HT1080 (cell line): ENCODE data around the gene KBTBD13. TPM values are rescaled to one million over a fixed set of nuclear protein-coding genes. Genes with fewer than 3 reads are reported as not detected.

Source experiments
- DNase-seq: peaks from one replicate; pipeline ENCODE4 v3.0.0-alpha.2; 2015; ENCODE audit warnings: low read depth
- total RNA-seq: library from RNA; depleted of rRNA; stranded (reverse); fragments of >200 nt; shearing (Covaris generic); gene quantifications from 2 replicates; pipeline ENCODE4 v1.2.3, GENCODE V29; 2014

KBTBD13 gene
- total RNA-seq, 1 experiment from 2014 or later = not detected

DNA sequence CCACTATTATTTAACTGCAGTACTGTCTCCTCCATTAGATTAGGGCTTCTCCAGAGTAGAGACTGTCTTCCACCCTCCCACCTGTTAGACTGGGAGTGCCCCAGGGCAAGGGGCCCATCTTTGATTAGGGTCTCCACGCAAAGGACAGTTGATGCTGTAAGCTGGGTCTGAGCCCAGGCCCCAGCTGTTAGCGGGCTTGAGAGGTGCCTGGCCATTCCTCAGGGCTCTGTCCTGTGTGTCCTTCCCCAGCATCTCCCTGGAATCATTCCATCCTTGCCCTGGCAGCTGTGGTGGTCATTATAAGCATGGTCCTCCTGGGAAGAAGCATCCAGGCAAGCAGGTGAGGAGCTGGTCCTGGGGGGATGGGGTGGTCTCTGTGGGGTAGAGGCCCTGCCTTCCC lies 25.3 kb upstream of the KBTBD13 start:
- no peak for DNase-seq

DNA sequence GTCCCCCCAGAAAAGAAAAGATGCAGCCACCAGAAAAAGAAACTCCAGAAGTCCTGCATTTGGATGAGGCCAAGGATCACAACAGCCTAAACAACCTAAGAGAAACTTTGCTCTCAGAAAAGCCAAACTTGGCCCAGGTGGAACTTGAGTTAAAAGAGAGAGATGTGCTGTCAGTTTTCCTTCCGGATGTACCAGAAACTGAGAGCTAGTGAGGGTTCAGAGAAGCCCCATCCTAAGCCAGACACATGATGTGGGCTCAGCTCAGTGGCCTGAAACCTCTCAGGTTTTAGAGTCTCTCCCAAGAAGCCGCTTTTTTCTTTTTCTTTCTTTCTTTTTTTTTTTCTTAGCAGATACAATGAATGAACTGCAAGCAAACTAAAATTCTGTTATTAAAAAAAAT lies 23.6 kb upstream of the KBTBD13 start:
- DNase-seq = no peak

DNA sequence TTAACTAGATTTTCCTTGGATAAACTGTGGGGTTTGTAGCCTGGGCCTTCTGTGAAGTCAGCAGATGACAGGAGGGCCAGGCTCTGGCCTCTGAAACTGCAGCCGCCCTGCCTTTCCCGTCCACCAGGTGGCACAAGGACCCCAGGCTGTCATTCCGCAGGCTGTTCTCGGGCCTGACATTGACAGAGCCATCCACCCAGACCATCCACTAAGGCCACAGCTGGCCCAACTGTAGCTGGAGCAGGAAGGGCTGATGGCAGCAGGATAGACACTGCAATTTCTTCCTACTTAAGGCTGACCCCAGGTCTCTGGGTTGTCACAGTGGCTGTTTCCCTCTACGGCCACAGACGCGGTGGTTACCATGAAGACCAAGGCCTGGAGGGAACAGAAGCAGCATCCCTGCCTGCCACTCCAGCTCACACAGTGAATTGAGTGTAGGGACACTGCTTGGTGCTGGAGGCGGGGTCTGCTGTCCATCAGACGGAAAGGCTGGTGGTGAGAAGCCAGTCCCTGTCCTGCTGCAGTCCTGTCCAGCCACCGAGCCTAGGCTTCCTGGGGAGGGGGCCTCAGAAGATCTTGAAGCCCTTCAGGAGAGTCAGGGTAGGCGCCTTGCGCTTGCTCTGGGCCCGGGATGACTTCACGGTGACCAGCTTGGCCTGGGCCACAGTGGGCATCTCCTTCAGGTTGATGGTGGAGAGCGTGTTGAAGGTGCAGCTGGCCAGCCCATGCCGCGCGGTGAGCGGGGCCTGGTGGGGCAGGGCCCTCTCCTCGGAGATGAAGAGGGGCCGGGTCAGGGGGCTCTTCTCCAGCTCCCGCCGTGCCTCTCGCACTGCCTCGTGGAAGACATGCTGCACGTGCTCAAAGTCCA lies 22.0 kb upstream of the KBTBD13 start:
- DNase-seq = peak; percentile 60

DNA sequence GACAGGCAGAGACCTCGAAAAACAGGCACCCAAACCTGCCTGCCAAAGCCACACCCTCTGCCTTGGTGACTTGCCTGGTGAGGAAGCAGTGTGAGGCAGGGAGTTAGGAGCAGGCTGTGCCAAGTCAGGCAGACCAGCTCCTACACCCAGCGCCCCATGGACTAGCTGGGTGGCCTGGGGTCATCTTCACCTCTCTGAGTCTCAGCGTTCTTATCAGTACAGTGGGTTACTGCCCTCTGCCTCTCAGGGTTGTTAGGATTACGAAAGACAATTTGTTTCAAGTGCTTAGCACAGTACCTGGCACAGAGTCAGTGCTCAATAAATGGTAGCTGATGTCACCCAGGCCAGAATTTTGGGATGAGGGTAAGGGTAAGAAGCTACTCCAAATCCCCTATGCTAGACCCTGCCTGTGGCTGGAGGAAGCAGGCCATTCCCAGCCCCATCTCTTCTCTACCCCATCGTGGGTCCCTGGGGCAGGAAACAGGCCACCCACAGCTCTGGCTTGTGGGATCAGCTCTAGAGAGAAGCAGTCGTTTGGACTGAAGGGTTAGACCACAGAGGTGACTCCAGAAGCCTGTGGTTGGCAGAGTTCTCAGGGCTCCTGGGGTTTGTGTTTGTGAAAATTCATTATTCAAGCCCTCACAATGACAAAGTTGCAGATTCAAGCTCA lies 21.2 kb upstream of the KBTBD13 start:
- peak; percentile 32 for DNase-seq

DNA sequence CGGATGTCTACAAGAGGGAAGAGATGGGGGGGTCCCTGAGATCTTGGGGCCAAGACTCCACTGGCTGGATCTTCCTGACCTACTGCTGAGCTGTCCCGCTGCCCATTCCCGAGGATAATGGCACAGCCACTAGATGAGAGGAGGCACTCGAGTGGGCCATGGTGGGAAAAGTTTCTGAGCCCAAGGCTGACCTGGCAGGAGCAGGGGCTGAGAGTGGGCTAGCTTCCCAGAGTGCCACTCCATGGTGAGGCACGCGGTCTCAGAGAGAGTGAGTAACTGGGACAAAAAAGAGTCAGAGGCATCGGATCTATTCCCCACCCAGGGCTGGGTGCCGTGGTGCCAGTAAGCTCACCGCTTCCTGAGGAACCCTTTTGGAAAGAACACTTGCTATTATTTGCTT lies 20.4 kb upstream of the KBTBD13 start:
- DNase-seq = no peak

DNA sequence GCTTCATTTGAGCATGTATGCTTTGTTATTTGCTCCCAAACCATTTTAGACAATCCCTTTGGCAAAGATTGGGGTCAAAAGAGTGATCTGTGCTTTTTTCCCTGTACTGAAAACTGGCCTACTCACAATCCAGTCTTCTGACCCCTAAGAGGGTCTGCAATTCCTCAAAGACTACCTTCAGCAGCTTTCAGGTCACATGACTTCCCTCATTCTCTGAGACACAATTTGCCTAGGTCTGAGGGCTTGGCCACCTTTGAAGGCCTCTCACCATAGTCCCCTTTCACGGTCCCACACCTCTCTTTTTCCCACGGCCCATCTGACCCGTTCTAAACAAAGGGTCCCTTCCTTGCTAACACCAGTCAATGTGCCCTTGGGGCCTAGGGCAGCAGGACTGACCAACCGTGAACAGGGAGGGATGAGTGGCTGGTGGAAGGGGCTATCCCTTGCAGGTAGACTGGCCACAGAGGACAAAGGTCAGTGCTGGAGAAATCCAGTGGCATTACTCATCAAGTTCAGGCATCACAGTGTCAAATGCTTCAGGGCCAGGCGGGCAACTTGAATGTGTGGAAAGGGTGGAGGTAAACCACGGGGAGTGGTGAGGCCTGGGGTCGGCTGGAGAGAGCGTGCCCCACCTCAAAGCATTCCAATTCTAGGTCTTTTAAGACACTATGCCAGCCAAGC lies 19.5 kb upstream of the KBTBD13 start:
- peak; percentile 62 for DNase-seq

DNA sequence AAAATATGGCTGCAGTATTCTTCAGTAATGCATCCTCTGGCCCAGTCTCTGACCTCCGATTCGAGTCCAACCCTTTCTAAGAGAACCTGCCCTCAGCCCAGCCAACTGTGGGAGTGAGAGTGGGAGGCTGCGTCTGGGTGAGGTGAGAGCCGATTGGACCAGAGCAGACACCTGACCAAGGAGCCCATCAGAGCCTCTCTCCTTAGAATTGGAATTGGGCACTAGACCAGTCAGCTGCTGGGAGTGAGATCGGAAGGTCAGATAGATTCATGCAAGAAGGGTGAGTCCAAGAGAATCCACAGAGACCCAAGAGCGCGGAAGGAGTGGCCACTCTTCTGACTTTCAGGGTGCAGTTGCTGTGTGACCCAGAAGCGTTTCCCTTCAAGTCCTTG lies 19.0 kb upstream of the KBTBD13 start:
- DNase-seq = no peak

DNA sequence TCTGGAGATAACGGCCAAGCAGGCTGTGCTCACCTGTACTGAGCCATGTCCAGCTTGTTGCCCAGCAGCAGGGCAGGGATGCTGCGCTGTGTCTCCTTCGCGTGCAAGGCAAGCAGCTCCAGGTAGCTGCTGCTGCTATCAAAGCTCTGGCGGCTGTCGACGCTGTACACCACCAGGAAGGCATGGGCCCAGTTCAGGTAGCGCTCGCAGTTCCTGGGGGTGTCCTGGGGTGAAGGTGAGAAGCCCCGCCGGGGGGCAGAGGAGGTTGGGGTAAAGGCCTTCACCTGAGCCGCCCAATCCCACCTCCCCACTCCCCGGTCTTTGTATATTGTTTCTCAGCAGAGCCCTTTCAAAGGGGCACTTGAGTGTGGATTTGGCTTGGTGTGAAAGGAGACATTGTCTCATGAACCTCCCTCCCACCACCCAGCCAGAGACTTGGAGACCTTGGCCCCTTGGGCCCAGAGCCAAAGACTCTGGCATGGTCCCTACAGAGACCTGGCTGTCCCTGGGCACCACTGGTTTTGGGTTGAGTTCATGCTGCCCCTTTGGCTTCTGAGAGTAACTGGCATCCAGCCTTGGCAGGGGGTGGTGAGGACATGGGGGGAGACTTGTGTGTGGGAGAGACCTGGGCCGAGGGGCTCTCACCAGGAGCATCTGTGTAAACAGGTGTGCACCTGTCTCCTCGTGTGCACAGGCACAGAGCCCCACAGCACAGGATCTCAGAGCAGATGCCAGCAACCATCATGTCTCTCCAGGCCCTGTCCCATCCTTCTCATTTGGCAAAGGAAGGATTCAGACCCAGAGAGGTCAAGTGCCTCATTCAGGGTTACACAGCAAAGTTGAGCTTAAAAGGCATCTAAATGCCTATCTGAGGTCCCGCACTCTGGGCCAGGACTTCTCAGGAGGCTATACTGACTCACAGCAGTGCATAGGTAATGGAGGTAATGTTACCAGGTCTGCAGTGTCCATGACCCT lies 17.9 kb upstream of the KBTBD13 start:
- DNase-seq = no peak

DNA sequence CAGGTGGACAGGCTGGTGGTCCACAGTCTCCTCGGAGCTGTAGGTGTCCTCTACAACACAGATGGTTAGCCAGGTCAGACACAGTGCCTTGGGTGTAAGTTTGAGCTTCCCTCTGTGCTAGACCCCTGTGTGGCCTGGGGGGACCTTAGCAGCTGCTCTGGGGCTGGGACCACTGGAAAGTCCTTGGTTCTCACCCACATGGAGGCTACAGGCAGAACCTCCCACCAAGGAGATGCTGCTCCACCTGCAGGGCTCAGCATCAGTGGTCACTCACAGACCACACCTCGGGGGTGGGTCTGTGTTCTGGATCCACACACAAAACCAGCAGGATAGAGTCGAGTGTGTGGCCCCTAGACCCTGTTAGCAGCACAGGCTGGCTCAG lies 17.2 kb upstream of the KBTBD13 start:
- DNase-seq = no peak

DNA sequence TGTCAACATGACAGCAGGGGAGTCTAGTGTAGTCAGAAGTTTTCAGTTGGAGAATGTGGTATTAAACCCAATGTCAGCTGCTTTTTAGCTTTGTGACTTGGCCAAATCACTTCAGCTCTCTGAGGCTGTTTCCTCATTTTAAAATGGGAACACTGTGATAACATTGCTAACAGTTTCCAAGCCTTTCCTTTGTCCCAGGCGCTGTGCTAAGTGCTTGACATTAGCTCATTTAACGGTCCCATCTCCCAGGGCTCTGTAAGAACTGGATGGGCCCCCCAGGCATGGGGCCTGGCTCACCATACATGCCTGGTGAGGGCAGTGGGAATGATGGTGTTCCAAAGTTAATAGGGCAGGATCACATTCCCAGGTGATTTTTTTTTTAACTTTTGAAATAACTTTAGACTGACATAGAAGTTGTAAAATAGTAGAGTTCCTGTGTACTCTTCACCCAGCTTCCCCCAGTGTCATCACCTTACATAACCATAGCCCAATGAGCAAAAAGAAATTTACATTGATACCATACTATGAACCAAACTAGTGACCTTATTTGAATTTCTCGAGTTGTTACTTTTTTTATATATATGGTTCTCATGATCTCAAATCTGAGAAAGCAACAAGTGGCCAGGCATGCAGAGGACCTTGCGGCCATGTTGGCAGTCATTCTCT lies 16.5 kb upstream of the KBTBD13 start:
- DNase-seq = no peak

DNA sequence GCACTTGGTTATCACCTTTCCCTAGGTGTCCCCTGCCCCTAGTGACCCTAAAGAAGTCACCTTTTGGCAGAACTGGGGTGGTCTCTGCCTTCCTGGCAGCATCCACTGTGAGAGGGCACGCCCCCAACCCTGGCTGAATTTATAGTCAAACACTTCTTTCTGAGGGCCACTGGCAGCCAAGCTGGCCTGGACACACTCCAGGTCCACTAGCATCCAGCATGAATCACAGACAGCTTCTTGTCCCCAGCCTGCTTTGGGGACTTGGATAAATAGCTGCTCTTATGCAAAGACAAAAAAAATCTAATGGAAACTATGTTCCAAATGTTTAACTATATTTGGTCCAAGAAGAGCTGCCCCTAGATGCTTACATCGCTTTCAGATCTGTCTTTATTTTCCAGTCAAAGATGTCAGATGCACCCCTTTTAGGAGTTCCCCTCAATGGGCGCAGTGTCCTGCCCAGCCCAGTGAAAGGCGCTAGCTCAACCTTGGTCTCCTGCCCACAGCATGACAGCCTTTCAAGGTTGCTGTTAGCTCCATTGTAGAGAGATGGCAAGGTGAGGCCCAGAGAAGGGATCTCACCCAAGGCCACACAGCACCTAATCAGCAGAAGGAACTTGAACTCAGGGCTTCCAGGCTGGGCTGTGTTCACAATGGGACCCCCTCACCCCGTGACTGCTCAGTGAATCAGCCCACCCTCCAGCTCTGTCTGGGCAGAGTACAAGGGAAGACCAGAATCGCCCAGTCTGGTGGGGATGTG lies 15.7 kb upstream of the KBTBD13 start:
- DNase-seq = no peak

DNA sequence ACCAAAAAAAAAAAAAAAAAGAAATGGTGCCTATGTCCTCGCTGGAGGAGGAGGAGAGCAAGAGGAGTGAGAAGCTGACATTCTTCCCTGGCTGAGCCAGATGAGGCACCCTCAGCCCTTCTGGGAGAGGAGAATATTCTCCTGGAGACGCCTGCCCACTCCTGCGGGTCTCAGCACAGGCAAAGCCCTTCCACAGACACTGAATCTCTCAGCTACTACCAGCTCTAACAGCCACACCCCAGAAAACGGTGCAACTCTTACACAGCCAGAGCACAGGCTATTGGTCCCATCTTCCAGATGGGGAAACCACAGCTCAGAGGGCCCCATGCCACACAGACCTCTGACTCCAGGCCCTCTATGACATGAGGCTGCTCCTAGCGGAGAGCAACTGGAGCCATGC lies 14.5 kb upstream of the KBTBD13 start:
- no peak for DNase-seq

DNA sequence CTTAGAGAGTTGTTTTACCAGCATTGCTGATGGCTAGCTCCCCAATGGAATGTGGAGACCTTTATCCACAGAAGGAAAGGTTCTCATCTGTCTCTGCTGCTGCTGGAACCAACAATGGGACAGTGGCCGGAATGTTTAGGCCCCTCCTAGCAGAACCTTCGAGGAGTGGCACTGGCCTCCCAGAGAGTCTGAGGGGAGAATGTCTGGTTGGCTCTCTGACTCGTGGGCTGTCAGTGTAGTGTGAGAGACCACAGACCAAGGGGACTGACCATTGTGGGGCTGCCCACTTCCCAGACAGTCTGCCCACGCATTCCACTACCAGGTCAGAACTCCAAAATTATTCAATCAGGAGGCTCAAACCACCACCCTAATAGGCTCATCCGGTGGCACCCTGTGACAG lies 13.8 kb upstream of the KBTBD13 start:
- DNase-seq = no peak

DNA sequence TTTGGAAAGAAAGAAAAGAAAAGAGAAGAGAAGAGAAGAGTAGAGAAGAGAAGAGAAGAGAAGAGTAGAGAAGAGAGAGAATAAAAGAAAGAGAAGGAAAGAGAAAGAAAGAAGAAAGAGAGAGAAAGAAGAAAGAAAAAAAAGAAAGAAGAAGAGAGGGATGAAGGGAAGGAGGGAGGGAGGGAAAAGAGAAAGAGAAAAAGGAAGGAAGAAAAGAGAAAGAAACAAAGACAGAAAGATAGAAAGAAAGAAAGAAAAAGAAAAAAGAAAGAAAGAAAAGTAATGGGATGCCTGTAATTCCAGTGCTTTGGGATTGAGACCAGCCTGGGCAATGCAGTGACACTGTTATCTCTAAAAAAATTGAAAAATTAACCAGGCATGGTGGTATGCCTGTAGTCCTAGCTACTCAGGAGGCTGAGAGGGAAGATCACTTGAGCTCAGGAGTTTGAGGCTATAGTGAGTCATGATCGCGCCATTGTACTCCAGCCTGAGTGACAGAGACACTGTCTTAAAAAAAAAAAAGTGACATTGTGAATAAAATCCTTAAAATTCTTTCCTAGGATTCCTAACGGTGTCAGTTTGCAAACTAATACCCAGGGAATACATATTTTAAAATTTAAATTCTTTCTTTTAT lies 10.4 kb upstream of the KBTBD13 start:
- no peak for DNase-seq

DNA sequence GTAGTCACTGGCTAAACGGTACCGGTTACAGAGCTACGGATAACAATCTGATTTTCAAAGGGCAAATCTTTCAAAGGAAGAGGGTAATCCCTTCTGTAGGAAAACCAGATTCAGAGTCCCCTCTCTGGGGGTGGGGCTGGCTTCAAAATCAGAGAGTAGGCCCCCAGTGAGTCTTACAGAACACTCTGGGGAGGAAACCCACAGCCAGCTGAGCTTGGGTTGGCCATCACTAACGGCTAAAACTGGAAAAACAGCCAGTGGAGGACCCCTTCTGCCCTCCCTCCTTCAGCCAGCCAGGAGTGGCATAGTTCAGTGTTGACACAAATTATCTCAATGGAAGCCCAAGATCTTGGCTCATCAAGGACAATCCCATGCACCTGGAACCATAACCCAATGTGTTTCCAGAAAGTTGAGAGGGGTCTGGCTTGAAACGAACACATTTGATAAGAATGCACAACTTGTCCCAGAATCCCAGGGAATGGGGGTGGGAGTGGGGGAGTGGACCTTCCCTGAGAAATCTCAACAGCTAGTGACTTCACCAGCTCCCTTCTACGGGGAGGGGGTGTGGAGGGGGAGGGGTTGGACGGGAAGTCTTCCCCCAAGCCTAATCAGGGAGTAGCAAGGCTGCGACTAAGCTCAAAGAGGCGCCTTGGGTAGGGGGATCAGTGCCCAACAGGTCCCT lies 9.8 kb upstream of the KBTBD13 start:
- DNase-seq = no peak

DNA sequence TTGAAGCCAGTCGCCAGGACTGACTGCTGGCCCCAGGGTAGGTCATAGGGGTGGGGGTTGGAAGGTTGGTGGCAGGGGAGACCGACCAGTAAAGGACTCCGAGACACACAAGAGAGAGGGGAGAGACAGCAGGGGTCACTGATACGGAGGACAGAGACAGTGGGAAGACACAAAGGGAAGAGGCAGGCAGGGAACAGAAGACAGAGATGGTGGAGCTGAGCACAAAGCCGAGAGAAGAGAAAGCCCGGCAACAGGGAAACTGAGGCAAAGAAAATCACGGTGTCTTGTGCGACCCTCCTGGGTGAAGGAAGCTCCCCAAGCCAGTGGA lies 9.3 kb upstream of the KBTBD13 start:
- DNase-seq = no peak

DNA sequence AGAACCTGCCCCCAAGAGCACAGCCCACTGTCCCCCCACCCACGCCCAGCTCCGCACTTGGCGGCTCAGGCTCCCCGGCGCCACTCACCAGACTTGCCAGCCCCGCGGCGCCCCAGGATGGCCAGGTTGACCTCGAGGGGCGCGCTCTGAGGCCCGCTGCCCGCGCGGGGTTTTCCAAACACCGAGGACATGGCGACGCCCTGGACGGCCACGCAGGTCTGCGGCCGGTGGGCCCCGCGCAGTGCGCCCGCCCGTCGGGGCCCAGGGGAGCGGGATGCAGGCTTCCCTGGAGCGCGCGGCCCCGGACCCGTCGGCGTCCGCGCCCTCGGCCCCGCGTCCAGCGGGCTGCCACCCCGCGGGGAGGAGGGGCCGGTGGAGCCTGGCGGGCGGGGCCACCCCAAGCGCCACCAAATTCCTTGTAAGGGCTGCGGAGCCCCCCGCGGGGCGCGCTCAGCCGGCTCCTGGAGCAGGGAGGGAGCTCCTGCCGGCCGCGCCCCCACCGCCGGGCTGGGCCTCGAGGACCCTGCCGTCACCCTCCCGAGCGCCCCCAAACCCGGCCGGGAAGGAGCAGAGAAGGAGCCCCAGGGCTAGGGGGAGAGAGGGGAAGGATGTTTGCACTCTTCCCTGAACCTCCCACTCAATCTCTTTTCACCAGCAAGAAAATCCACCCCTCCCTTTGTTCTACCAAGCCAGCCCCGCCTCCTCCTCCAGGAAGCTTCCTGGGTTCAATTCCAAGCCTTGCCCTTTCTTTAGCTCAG lies 8.7 kb upstream of the KBTBD13 start, which contains the start of gene RASL12:
Gene RASL12 (minus strand): TSS at position 347 of the 758 bp plus-strand sequence. CDS start 156 bp downstream, at position 191.
- no peak for DNase-seq

DNA sequence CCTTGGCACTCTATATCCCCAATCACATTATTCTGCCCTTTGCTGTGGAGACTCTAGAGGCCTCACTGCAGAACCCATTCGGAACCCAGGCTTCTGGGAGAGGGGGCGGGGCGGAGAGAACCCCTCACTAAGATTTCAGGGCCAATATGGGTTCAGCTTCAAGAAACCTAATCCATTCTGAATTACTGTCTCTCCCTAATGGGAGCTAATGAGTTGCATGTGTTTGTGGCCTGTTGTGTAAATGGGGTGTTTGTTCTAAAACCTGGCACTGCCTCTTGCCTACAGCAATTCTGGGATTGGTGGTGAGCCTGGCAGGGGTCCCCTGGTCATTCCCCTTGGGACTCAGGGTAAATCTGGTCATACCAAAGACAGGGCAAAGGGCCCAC lies 8.2 kb upstream of the KBTBD13 start:
- DNase-seq = no peak
